ENCODE measurements around the gene THEM5.
A peak's percentile ranks its signal among the peaks of the same experiment; 100 is the strongest.

Gene THEM5

DNA sequence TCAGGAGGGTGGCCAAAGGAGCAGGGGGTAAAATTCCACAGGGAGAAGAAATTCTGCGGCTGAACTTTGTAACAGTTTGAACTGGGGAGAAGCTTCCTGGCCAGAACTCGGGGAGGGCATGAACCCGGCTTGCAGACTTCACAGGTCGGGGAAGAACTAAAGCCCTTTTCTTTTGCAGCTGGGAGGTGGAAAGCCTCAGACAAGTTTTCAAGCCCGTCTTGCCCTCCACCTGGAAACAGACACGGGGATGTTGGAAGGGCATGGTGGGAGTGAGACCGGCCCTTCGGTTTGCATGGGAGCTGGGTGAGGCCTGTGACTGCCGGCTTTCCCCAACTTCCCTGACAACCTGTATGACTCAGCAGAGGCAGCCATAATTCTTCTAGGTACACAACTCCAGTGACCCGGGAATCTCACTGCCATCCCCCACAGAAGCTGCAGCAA is 44.5 kb upstream of the THEM5 start:
- Histone ChIP-seq H3K4me3 (ENCODE audit: low read depth in 1 of 2, low read length in 2 of 2) (no peak overlapping the region), H3K4me1 (ENCODE audit: insufficient read depth, low read length) (peaks cover 23% of the 10 kb centered on the region), H4K20me1 (ENCODE audit: insufficient read depth, low read length) (no peaks in the 10 kb centered on the region), H2AFZ (ENCODE audit: low read depth, low read length) (peak overlapping the region; percentile 33; the same call in 1 of the 2 replicates), H3K79me2 (ENCODE audit: insufficient read depth, low read length) (no peaks in the 10 kb centered on the region), H3K36me3 (ENCODE audit: insufficient read depth, low read length) (no peaks in the 10 kb centered on the region), H3K4me2 (ENCODE audit: insufficient read depth, low read length) (peak overlapping the region; percentile 38), H3K9ac (ENCODE audit: low read depth, low read length) (no peak overlapping the region), H3K9me3 (ENCODE audit: insufficient read depth, low read length, severe bottlenecking) (no peaks in the 10 kb centered on the region), H3K27me3 (ENCODE audit: insufficient read depth, low read length, poor library complexity) (no peaks in the 10 kb centered on the region), H3K27ac (ENCODE audit: low read length) (peak overlapping the region; percentile 19)
- no peak for DNase-seq
- TF ChIP-seq EZH2 (IDR thresholded peaks at IDR 0.05; ENCODE audit: borderline replicate concordance, low read depth, low read length, severe bottlenecking), result no peak
- ATAC-seq (ENCODE audit: insufficient read depth, low read depth), result no peak

DNA sequence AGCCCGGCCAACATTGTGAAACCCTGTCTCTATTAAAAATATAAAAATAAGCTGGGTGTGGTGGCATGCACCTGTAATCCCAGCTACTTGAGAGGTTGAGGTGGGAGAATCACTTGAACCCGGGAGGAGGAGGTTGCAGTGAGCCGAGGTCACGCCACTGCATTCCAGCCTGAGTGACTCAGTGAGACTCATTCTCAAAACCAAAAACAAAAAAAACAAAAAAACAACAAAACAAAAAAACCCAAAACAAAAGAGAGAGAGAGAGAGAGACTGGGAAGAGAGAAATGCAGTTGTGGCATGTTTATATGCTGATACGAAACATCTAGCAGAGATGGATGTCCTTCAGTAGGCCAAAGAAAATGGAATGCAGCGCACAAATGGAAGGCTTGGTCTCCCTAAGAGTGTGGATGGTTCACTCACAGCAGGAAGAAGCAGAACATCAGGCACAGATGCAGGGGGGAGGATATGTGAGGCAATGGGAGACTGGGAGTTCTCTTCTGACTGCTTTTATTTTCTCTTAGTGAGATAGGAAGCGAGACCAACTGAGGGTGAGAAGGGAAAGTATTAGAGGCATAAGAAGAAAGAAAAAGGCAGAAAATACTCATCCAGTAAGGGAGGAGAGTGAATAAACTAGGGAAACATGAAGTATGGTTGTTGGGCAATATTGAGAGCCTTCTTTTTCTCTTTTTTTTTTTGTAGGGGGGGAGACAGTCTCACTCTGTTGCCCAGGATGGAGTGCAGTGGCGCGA is 39.8 kb upstream of the THEM5 start:
- Histone ChIP-seq H3K9ac (ENCODE audit: low read depth, low read length) (no peak overlapping the region), H4K20me1 (ENCODE audit: insufficient read depth, low read length) (no peaks in the 10 kb centered on the region), H2AFZ (ENCODE audit: low read depth, low read length) (no peak overlapping the region), H3K27ac (ENCODE audit: low read length) (no peak overlapping the region), H3K27me3 (ENCODE audit: insufficient read depth, low read length, poor library complexity) (peaks cover 3% of the 10 kb centered on the region), H3K4me1 (ENCODE audit: insufficient read depth, low read length) (peaks cover 15% of the 10 kb centered on the region), H3K79me2 (ENCODE audit: insufficient read depth, low read length) (no peaks in the 10 kb centered on the region), H3K9me3 (ENCODE audit: insufficient read depth, low read length, severe bottlenecking) (no peaks in the 10 kb centered on the region), H3K36me3 (ENCODE audit: insufficient read depth, low read length) (no peaks in the 10 kb centered on the region), H3K4me2 (ENCODE audit: insufficient read depth, low read length) (no peak overlapping the region), H3K4me3 (ENCODE audit: low read depth in 1 of 2, low read length in 2 of 2) (no peak overlapping the region)
- ATAC-seq (ENCODE audit: insufficient read depth, low read depth) (no peak), DNase-seq (no peak)
- no peak for TF ChIP-seq EZH2 (IDR thresholded peaks at IDR 0.05; ENCODE audit: borderline replicate concordance, low read depth, low read length, severe bottlenecking)
- TF ChIP-seq, protein P1, sequence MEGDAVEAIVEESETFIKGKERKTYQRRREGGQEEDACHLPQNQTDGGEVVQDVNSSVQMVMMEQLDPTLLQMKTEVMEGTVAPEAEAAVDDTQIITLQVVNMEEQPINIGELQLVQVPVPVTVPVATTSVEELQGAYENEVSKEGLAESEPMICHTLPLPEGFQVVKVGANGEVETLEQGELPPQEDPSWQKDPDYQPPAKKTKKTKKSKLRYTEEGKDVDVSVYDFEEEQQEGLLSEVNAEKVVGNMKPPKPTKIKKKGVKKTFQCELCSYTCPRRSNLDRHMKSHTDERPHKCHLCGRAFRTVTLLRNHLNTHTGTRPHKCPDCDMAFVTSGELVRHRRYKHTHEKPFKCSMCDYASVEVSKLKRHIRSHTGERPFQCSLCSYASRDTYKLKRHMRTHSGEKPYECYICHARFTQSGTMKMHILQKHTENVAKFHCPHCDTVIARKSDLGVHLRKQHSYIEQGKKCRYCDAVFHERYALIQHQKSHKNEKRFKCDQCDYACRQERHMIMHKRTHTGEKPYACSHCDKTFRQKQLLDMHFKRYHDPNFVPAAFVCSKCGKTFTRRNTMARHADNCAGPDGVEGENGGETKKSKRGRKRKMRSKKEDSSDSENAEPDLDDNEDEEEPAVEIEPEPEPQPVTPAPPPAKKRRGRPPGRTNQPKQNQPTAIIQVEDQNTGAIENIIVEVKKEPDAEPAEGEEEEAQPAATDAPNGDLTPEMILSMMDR (IDR thresholded peaks at IDR 0.05; ENCODE audit: borderline replicate concordance, extremely low read depth, low read length, poor library complexity, severe bottlenecking), result no peak

DNA sequence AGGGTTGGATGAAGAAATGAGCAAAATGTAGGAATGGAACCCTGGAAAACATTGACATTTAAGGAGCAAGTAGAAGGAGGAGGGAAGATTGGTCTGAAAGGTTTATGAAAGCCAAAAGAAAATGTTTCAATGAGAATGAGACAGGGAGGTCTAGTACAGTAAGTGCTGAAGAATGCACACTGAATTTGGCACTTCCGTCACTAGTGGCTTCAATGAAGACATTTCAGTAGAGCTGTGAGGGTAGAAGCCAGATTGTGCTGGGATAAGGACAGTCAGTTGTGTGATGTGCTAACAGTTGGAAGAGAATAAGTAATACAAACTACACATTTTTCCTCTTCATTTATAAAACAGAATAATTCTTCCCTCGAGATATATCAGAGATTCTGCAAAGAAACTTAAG is 38.7 kb upstream of the THEM5 start:
- DNase-seq, result no peak
- Histone ChIP-seq H2AFZ (ENCODE audit: low read depth, low read length) (no peak overlapping the region), H3K27me3 (ENCODE audit: insufficient read depth, low read length, poor library complexity) (peaks cover 3% of the 10 kb centered on the region), H3K4me2 (ENCODE audit: insufficient read depth, low read length) (no peak overlapping the region), H3K4me1 (ENCODE audit: insufficient read depth, low read length) (peaks cover 3% of the 10 kb centered on the region; the same call in 1 of the 2 replicates), H3K9ac (ENCODE audit: low read depth, low read length) (no peak overlapping the region), H3K27ac (ENCODE audit: low read length) (no peak overlapping the region), H3K4me3 (ENCODE audit: low read depth in 1 of 2, low read length in 2 of 2) (no peak overlapping the region), H3K79me2 (ENCODE audit: insufficient read depth, low read length) (no peaks in the 10 kb centered on the region), H3K36me3 (ENCODE audit: insufficient read depth, low read length) (no peaks in the 10 kb centered on the region), H4K20me1 (ENCODE audit: insufficient read depth, low read length) (no peaks in the 10 kb centered on the region), H3K9me3 (ENCODE audit: insufficient read depth, low read length, severe bottlenecking) (no peaks in the 10 kb centered on the region)
- ATAC-seq (ENCODE audit: insufficient read depth, low read depth), result no peak
- TF ChIP-seq, protein P1 (IDR thresholded peaks at IDR 0.05; ENCODE audit: borderline replicate concordance, extremely low read depth, low read length, poor library complexity, severe bottlenecking), result no peak
- TF ChIP-seq EZH2 (IDR thresholded peaks at IDR 0.05; ENCODE audit: borderline replicate concordance, low read depth, low read length, severe bottlenecking), result no peak

DNA sequence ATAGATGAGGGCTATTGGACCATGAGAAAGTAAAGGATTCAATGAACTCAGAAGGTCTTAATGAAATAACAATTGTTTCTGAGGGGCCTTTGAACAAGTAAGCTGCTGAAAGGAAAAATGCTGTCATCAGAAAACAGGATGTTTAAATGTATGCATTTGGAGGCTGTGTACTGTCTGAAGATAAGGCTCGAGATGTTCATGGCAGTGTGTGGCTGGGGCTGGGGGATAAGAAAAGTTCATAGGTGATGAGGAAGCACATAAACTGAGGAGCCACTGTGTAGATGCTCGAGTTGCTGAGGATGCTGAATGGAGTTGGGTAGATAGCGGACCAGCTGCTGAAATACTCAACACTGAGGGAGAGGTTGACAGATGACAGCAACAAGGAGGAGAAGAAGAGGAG is 38.0 kb upstream of the THEM5 start:
- ATAC-seq (ENCODE audit: insufficient read depth, low read depth) (no peak), DNase-seq (no peak)
- Histone ChIP-seq H2AFZ (ENCODE audit: low read depth, low read length) (no peak overlapping the region), H3K9ac (ENCODE audit: low read depth, low read length) (no peak overlapping the region), H4K20me1 (ENCODE audit: insufficient read depth, low read length) (no peaks in the 10 kb centered on the region), H3K9me3 (ENCODE audit: insufficient read depth, low read length, severe bottlenecking) (no peaks in the 10 kb centered on the region), H3K79me2 (ENCODE audit: insufficient read depth, low read length) (no peaks in the 10 kb centered on the region), H3K4me3 (ENCODE audit: low read depth in 1 of 2, low read length in 2 of 2) (no peak overlapping the region), H3K4me1 (ENCODE audit: insufficient read depth, low read length) (no peaks in the 10 kb centered on the region), H3K27me3 (ENCODE audit: insufficient read depth, low read length, poor library complexity) (peaks cover 3% of the 10 kb centered on the region), H3K4me2 (ENCODE audit: insufficient read depth, low read length) (no peak overlapping the region), H3K36me3 (ENCODE audit: insufficient read depth, low read length) (no peaks in the 10 kb centered on the region), H3K27ac (ENCODE audit: low read length) (no peak overlapping the region)
- TF ChIP-seq, protein P1 (IDR thresholded peaks at IDR 0.05; ENCODE audit: borderline replicate concordance, extremely low read depth, low read length, poor library complexity, severe bottlenecking), result no peak
- no peak for TF ChIP-seq EZH2 (IDR thresholded peaks at IDR 0.05; ENCODE audit: borderline replicate concordance, low read depth, low read length, severe bottlenecking)
